AG04450 (cell line): ENCODE measurements around the gene MED25. TPM values are rescaled to one million over a fixed set of nuclear protein-coding genes. Genes with fewer than 3 reads are reported as not detected.

Source experiments
- CTCF ChIA-PET: fragments of 300-600, 350-600 bp; formaldehyde crosslinking; extraction: SDS; loops from one replicate; lab custom pipeline; 2022; ENCODE audit warnings: antibody characterized with exemption, inconsistent platforms; lab: Charles Lee
- POLR2A ChIA-PET: fragments of 350-600 bp; formaldehyde crosslinking; extraction: SDS; loops from one replicate; lab custom pipeline; 2021; ENCODE audit warnings: antibody characterized with exemption, inconsistent platforms; lab: Yijun Ruan, JAX
- DNase-seq: peaks from one replicate; pipeline ENCODE4 v3.0.0-alpha.2; 2011; ENCODE audit warnings: low read depth, low spot score
- H3K27ac ChIP-seq: one replicate; pipeline ENCODE4 v1.5.1; 2012; ENCODE audit warnings: low read depth, low read length, control low read depth
- H3K27me3 ChIP-seq: one replicate; pipeline ENCODE4 v1.6.0; 2012; ENCODE audit warnings: low read length; ENCODE audit not compliant: control insufficient read depth, insufficient read depth
- H3K4me3 ChIP-seq: 2 replicates; pipeline ENCODE4 v1.5.1; 2011; ENCODE audit warnings: mild to moderate bottlenecking, low read depth, low read length, control low read depth
- H3K9me3 ChIP-seq: 2 replicates; pipeline ENCODE4 v1.5.1; 2012; ENCODE audit warnings: low read length; ENCODE audit not compliant: control insufficient read depth, insufficient read depth
- CTCF ChIP-seq: IDR thresholded peaks from 2 replicates; pipeline ENCODE4 v1.5.1; 2011; ENCODE audit warnings: low read depth, low read length, control low read depth, inconsistent platforms
- polyA plus RNA-seq: library from polyadenylated mRNA; depleted of rRNA; stranded (reverse); fragments of >200 nt; gene quantifications from 2 replicates; pipeline ENCODE4 v1.2.3, GENCODE V29; 2011

The MED25 gene
- polyA plus RNA-seq, 1 experiment, result 12.6 TPM

- no peaks in the 10 kb centered on the region; the same call in 1 of the 2 replicates for H3K9me3 ChIP-seq
- H3K4me3 ChIP-seq, result no peak overlapping the region
- H3K27me3 ChIP-seq, result no peaks in the 10 kb centered on the region
- POLR2A ChIA-PET, result interaction anchor here (1.1 to 2.3 kb wide), 2 partner anchors 9 to 12 kb away, joined by 4 to 5 read pairs; no protein-coding TSS in a partner anchor
- TF ChIP-seq CTCF, result no peak
- CTCF ChIA-PET, result no interaction called here
- peak overlapping the region; percentile 39 for H3K27ac ChIP-seq
- no peak for DNase-seq
Measured at GRCh38 chr19:49857061-49857837, 39.2 kb downstream of the MED25 start.

GRCh38 chr19:49857838-49858087 lies 39.7 kb downstream of the MED25 start:
- Histone ChIP-seq H3K9me3 (no peaks in the 10 kb centered on the region; the same call in 1 of the 2 replicates), H3K27me3 (no peaks in the 10 kb centered on the region), H3K4me3 (no peak overlapping the region), H3K27ac (peak overlapping the region; percentile 39)
- no peak for DNase-seq
- no peak for TF ChIP-seq CTCF
- POLR2A ChIA-PET, result interaction anchor here (1.1 to 2.3 kb wide), 2 partner anchors 9 to 12 kb away, joined by 4 to 5 read pairs; no protein-coding TSS in a partner anchor
- CTCF ChIA-PET, result no interaction called here

DNA sequence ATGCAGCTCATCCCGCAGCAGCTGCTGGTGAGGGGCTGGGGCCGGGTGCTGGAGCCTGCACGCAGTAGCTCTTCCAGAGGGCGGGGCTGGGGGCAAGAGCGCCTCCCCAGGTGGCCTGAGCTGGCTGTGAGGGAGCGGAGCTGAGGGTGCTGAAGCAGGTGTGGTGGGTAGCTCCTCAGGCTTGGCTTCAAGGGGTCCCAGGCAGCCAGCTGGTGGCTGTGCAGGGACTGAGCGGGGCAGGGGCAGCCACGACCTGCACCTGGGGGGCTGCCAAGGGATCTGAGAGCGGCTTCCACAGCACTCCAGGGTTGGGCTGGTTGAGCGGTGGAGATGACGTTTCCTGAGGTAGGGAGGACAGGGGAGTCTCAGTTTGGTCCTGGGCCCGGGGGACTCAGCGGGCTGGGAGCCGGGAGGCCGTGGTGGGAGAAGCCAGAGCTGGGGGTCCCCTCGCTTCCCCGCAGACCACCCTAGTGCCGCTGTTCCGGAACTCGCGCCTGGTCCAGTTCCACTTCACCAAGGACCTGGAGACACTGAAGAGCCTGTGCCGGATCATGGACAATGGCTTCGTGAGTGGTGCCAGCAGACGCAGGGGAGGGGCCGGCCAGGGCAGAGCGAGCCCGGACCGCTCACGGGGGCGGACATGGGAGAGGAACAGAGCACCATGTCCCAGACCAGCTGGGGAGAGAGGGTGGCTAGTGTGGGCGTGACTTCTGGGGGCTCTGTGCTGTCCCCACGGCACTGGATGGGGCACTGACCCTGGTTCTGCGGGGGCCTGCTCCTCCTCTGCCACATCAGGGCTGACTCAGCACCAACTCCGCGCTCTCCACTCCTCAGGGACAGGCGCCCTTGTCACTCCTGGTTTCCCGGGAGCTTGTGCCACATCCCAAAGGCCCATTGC lies 40.2 kb downstream of the MED25 start:
- ChIA-PET POLR2A (interaction anchor here (1.1 to 2.3 kb wide), 3 partner anchors 8 to 11 kb away, joined by 4 to 5 read pairs (median 4); no protein-coding TSS in a partner anchor), CTCF (interaction anchor here (1.1 kb wide), 1 partner anchor 8 kb away, joined by 3 read pairs; no protein-coding TSS in a partner anchor)
- no peak for TF ChIP-seq CTCF
- H3K27me3 ChIP-seq, result no peaks in the 10 kb centered on the region
- no peak for DNase-seq
- no peaks in the 10 kb centered on the region; the same call in 1 of the 2 replicates for H3K9me3 ChIP-seq
- no peak overlapping the region for H3K4me3 ChIP-seq
- H3K27ac ChIP-seq, result peak overlapping the region; percentile 52

DNA sequence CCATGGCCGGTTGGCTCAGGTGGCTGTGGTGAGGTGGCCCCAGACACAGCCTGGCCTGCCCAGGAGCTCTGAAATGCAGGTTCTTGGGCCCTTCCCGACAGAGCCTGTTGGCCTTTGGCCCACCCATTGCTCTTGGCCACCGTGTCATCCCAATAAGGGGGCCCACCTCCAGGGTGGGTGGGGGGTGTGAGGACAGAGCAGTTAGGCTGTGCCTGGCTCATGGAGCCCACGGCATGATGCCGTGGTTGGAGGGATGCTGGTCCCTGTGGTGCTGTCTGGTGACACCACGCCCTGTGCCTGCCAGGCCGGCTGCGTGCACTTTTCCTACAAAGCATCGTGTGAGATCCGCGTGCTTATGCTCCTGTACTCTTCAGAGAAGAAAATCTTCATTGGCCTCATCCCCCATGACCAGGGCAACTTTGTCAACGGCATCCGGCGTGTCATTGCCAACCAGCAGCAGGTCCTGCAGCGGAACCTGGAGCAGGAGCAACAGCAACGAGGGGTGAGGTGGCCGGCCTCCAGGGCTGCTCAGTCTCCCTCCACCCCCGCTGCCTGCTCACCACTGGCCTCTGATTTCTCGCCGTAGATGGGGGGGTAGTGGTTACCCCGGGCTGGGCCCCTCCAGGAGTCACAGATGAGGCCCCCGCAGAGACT lies 41.7 kb downstream of the MED25 start:
- H3K9me3 ChIP-seq, result no peaks in the 10 kb centered on the region; the same call in 1 of the 2 replicates
- CTCF ChIA-PET, result interaction anchor here (1.1 kb wide), 1 partner anchor 9 kb away, joined by 3 read pairs; no protein-coding TSS in a partner anchor
- H3K27ac ChIP-seq, result peak overlapping the region; percentile 47
- POLR2A ChIA-PET, result interaction anchor here (1.1 to 1.3 kb wide), 2 partner anchors 9 to 10 kb away, joined by 3 to 4 read pairs; no protein-coding TSS in a partner anchor
- TF ChIP-seq CTCF, result no peak
- H3K4me3 ChIP-seq, result no peak overlapping the region
- no peaks in the 10 kb centered on the region for H3K27me3 ChIP-seq
- no peak for DNase-seq
